ENCODE data around the gene CCDC188.

DNA sequence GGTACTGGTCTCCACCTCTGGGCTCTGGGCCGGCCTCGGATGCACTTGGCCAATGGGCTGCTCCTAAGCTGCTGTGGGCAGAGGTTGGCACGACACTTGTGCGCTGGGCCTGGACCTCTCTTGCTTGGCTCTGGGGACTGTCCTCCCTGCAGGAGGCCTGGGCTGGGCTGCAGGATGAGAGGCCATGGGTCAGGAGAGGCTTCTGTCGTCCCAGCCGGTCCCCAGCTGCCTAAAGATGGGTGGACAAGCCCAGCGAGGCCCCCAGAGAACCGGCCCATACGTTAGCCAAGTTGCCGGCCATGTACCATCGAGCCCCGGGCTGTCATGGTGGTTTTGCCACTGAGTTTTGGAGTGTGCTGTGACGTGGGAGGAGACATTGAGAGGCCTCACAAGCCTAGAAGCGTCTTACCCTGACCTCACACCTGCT is 1.6 kb upstream of the CCDC188 start:
- TF ChIP-seq, protein P1, sequence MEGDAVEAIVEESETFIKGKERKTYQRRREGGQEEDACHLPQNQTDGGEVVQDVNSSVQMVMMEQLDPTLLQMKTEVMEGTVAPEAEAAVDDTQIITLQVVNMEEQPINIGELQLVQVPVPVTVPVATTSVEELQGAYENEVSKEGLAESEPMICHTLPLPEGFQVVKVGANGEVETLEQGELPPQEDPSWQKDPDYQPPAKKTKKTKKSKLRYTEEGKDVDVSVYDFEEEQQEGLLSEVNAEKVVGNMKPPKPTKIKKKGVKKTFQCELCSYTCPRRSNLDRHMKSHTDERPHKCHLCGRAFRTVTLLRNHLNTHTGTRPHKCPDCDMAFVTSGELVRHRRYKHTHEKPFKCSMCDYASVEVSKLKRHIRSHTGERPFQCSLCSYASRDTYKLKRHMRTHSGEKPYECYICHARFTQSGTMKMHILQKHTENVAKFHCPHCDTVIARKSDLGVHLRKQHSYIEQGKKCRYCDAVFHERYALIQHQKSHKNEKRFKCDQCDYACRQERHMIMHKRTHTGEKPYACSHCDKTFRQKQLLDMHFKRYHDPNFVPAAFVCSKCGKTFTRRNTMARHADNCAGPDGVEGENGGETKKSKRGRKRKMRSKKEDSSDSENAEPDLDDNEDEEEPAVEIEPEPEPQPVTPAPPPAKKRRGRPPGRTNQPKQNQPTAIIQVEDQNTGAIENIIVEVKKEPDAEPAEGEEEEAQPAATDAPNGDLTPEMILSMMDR (IDR thresholded peaks at IDR 0.05): no peak
- TF ChIP-seq POLR2AphosphoS5 (IDR thresholded peaks at IDR 0.05) (no peak), POLR2A (IDR thresholded peaks at IDR 0.05) (no peak), EP300 (IDR thresholded peaks at IDR 0.05) (no peak)
